OCI-LY1 (cell line): Measurements from ENCODE around the gene TSEN2.

Experiments
- H2AFZ ChIP-seq: fragments of 200-600 bp; sonication (generic), shearing (Covaris generic); 2 replicates; pipeline ENCODE4 v1.6.0; 2014; ENCODE audit warnings: antibody characterized with exemption, mild to moderate bottlenecking, low read length
- H3F3A ChIP-seq: fragments of 200-600 bp; sonication (generic), shearing (Covaris generic); 2 replicates; pipeline ENCODE4 v1.6.0; 2014; ENCODE audit warnings: mild to moderate bottlenecking, antibody characterized with exemption, low read length, moderate library complexity; ENCODE audit not compliant: insufficient read depth
- H3K27ac ChIP-seq: fragments of 200-600 bp; sonication (generic); 2 replicates; pipeline ENCODE4 v1.5.1; 2014; ENCODE audit warnings: low read length, mixed run types, mild to moderate bottlenecking, low read depth; ENCODE audit not compliant: poor library complexity, severe bottlenecking
- H3K27me3 ChIP-seq: fragments of 200-600 bp; sonication (generic); 2 replicates; pipeline ENCODE4 v1.6.0; 2014; ENCODE audit warnings: antibody characterized with exemption, mild to moderate bottlenecking, low read length, moderate library complexity; ENCODE audit not compliant: insufficient read depth
- H3K36me3 ChIP-seq: fragments of 200-600 bp; sonication (generic); 2 replicates; pipeline ENCODE4 v1.6.1; 2014; ENCODE audit warnings: mild to moderate bottlenecking, antibody characterized with exemption, low read length, moderate library complexity, mixed read lengths; ENCODE audit not compliant: insufficient read depth
- H3K4me1 ChIP-seq: fragments of 200-600 bp; sonication (generic); 2 replicates; pipeline ENCODE4 v1.5.1; 2014; ENCODE audit warnings: mild to moderate bottlenecking, low read length, moderate library complexity; ENCODE audit not compliant: insufficient read depth, severe bottlenecking
- H3K4me2 ChIP-seq: fragments of 200-600 bp; sonication (generic), shearing (Covaris generic); 2 replicates; pipeline ENCODE4 v1.6.1; 2014; ENCODE audit warnings: low read length
- H3K4me3 ChIP-seq: fragments of 200-600 bp; sonication (generic); 2 replicates; pipeline ENCODE4 v1.5.1; 2014; ENCODE audit warnings: low read length, low read depth, mild to moderate bottlenecking, mixed read lengths; ENCODE audit not compliant: poor library complexity, severe bottlenecking
- H3K79me2 ChIP-seq: fragments of 200-600 bp; shearing (Covaris generic); 2 replicates; pipeline ENCODE4 v1.6.1; 2016; ENCODE audit warnings: mixed run types, low read length, mixed read lengths; ENCODE audit not compliant: insufficient read depth
- H3K9ac ChIP-seq: fragments of 200-600 bp; sonication (generic), shearing (Covaris generic); 2 replicates; pipeline ENCODE4 v1.6.1; 2014; ENCODE audit warnings: mild to moderate bottlenecking, low read length, mixed read lengths
- H3K9me2 ChIP-seq: fragments of 200-600 bp; sonication (generic), shearing (Covaris generic); 2 replicates; pipeline ENCODE4 v1.6.1; 2014; ENCODE audit warnings: low read depth, mild to moderate bottlenecking, low read length, mixed read lengths
- H3K9me3 ChIP-seq: fragments of 200-600 bp; shearing (Covaris generic); 2 replicates; pipeline ENCODE4 v1.6.1; 2014; ENCODE audit warnings: low read length, mixed read lengths
- H4K20me1 ChIP-seq: fragments of 200-600 bp; sonication (generic), shearing (Covaris generic); 2 replicates; pipeline ENCODE4 v1.6.0; 2016; ENCODE audit warnings: mild to moderate bottlenecking, low read length; ENCODE audit not compliant: insufficient read depth
- CTCF ChIP-seq: fragments of 200-600 bp; sonication (generic), shearing (Covaris generic); IDR thresholded peaks from 2 replicates; pipeline ENCODE4 v1.5.1; 2017; ENCODE audit warnings: mild to moderate bottlenecking, antibody characterized with exemption, low read length, moderate library complexity, mixed read lengths
- EZH2 ChIP-seq: fragments of 200-600 bp; sonication (generic), shearing (Covaris generic); IDR thresholded peaks from 2 replicates; pipeline ENCODE4 v1.8.0; 2017; ENCODE audit warnings: borderline replicate concordance, mixed run types, mild to moderate bottlenecking, antibody characterized with exemption, low read length, moderate library complexity, mixed read lengths

The TSEN2 gene

GRCh38 chr3:12470111-12470510, 14.2 kb upstream of the TSEN2 start:
- Histone ChIP-seq H3K36me3 (no peaks in the 10 kb centered on the region), H3K27me3 (peaks cover 9% of the 10 kb centered on the region; the same call in 1 of the 2 replicates), H4K20me1 (no peaks in the 10 kb centered on the region), H3K9me2 (no peaks in the 10 kb centered on the region), H3K9ac (no peak overlapping the region), H3K4me1 (no peaks in the 10 kb centered on the region), H2AFZ (no peak overlapping the region), H3F3A (no peaks in the 10 kb centered on the region), H3K9me3 (no peaks in the 10 kb centered on the region), H3K27ac (no peak overlapping the region), H3K4me3 (no peak overlapping the region), H3K79me2 (no peaks in the 10 kb centered on the region), H3K4me2 (no peak overlapping the region)
- TF ChIP-seq CTCF (no peak), EZH2 (no peak)

DNA sequence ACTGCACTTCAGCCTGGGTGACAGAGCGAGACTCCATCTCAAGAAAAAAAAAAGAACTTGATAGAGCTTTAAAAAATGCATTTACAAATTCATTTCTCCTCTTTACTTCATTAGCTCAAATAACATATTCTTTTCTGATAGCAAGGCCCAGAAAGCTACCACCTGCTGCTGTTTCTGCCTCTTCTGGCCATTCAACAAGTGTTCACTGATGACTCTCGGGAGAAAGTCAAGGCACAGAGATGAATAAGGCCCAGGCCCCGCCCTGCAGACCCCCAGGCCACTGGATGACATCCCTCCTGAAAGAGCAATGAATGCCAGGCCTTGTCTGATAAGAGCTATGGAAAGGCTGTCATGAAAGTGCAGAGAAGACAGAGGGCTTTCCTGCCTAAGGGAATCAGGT, 13.6 kb upstream of the TSEN2 start:
- H3K9me2 ChIP-seq = no peaks in the 10 kb centered on the region
- H3K79me2 ChIP-seq = no peaks in the 10 kb centered on the region
- H3K36me3 ChIP-seq = no peaks in the 10 kb centered on the region
- TF ChIP-seq CTCF (no peak), EZH2 (no peak)
- peaks cover 9% of the 10 kb centered on the region; the same call in 1 of the 2 replicates for H3K27me3 ChIP-seq
- H3K4me2 ChIP-seq = no peak overlapping the region
- H4K20me1 ChIP-seq = no peaks in the 10 kb centered on the region
- no peaks in the 10 kb centered on the region for H3F3A ChIP-seq
- H2AFZ ChIP-seq = no peak overlapping the region
- H3K4me3 ChIP-seq = no peak overlapping the region
- H3K9ac ChIP-seq = no peak overlapping the region
- no peaks in the 10 kb centered on the region for H3K9me3 ChIP-seq
- H3K27ac ChIP-seq = no peak overlapping the region
- H3K4me1 ChIP-seq = no peaks in the 10 kb centered on the region

GRCh38 chr3:12471241-12471640, 13.0 kb upstream of the TSEN2 start:
- Histone ChIP-seq H3K4me1 (no peaks in the 10 kb centered on the region), H3F3A (no peaks in the 10 kb centered on the region), H3K9ac (no peak overlapping the region), H3K79me2 (no peaks in the 10 kb centered on the region), H2AFZ (no peak overlapping the region), H3K27me3 (peaks cover 9% of the 10 kb centered on the region; the same call in 1 of the 2 replicates), H3K27ac (no peak overlapping the region), H3K9me2 (no peaks in the 10 kb centered on the region), H3K36me3 (no peaks in the 10 kb centered on the region), H4K20me1 (no peaks in the 10 kb centered on the region), H3K4me2 (no peak overlapping the region), H3K4me3 (no peak overlapping the region), H3K9me3 (no peaks in the 10 kb centered on the region)
- no peak; the same call in 1 of the 2 replicates for TF ChIP-seq CTCF
- no peak for TF ChIP-seq EZH2
